IMR-90 (cell line): ENCODE data around the gene TXLNA. TPM values are rescaled to one million over a fixed set of nuclear protein-coding genes. Genes with fewer than 3 reads are reported as not detected.

Experiments
- ATAC-seq: fragments of 200-7000 bp; cut with Tn5 transposase; 2 replicates; pipeline ENCODE4 v1.9.1; 2020; ENCODE audit warnings: low read depth, mild to moderate bottlenecking, moderate library complexity
- BruUV-seq: library from RNA; stranded (reverse); fragments of 400-500 nt; replicated peaks from 2 replicates; lab custom pipeline; 2021; lab: Mats Ljungman, UMichigan
- CTCF ChIA-PET: fragments of 300-600 bp; formaldehyde crosslinking; extraction: SDS; loops from one replicate; lab custom pipeline; 2021; ENCODE audit warnings: antibody characterized with exemption; lab: Yijun Ruan, JAX
- POLR2A ChIA-PET: fragments of 300-600 bp; sonication (Branson Sonifier 250); formaldehyde crosslinking; loops from one replicate; lab custom pipeline; 2022; ENCODE audit warnings: antibody characterized with exemption; ENCODE audit not compliant: unreplicated experiment; lab: Charles Lee
- DNase-seq: peaks from one replicate; pipeline ENCODE4 v3.0.0; 2013
- H2AFZ ChIP-seq: replicated peaks from 2 replicates; pipeline ENCODE3; 2013; ENCODE audit warnings: low read length, mild to moderate bottlenecking; ENCODE audit not compliant: poor library complexity
- H2AK5ac ChIP-seq: 2 replicates; pipeline ENCODE4 v1.6.1; 2013; ENCODE audit warnings: low read depth, low read length, inconsistent platforms
- H2AK9ac ChIP-seq: replicated peaks from 2 replicates; pipeline ENCODE3; 2013; ENCODE audit warnings: mild to moderate bottlenecking, low read depth, low read length, moderate library complexity; ENCODE audit not compliant: poor library complexity
- H2BK120ac ChIP-seq: 2 replicates; pipeline ENCODE4 v1.6.1; 2013; ENCODE audit warnings: low read depth, low read length, inconsistent platforms
- H2BK15ac ChIP-seq: 3 replicates; pipeline ENCODE4 v1.6.1; 2013; ENCODE audit warnings: low read depth, low read length, inconsistent platforms
- H2BK20ac ChIP-seq: 2 replicates; pipeline ENCODE4 v1.6.1; 2013; ENCODE audit warnings: low read depth, mild to moderate bottlenecking, inconsistent platforms, low read length, moderate library complexity
- H2BK5ac ChIP-seq: 2 replicates; pipeline ENCODE4 v1.6.1; 2013; ENCODE audit warnings: mild to moderate bottlenecking, low read depth, low read length, inconsistent platforms; ENCODE audit not compliant: poor library complexity, severe bottlenecking
- H3K14ac ChIP-seq: replicated peaks from 2 replicates; pipeline ENCODE4 v1.6.1; 2013; ENCODE audit warnings: low read depth, low read length, inconsistent platforms
- H3K18ac ChIP-seq: 2 replicates; pipeline ENCODE4 v1.6.1; 2013; ENCODE audit warnings: low read depth, low read length, control low read depth
- H3K23ac ChIP-seq: 2 replicates; pipeline ENCODE4 v1.6.1; 2013; ENCODE audit warnings: low read depth, low read length, inconsistent platforms
- H3K27ac ChIP-seq: 2 replicates; pipeline ENCODE4 v1.5.1; 2013; ENCODE audit warnings: mild to moderate bottlenecking, control low read depth, low read length; ENCODE audit not compliant: insufficient read depth
- H3K27me3 ChIP-seq: 2 replicates; pipeline ENCODE4 v1.6.1; 2013; ENCODE audit warnings: low read length; ENCODE audit not compliant: control insufficient read depth, insufficient read depth
- H3K36me3 ChIP-seq: 2 replicates; pipeline ENCODE4 v1.6.1; 2013; ENCODE audit warnings: low read length, mixed read lengths; ENCODE audit not compliant: control insufficient read depth, insufficient read depth
- H3K4ac ChIP-seq: 2 replicates; pipeline ENCODE4 v1.6.1; 2013; ENCODE audit warnings: low read depth, low read length, inconsistent platforms
- H3K4me1 ChIP-seq: 2 replicates; pipeline ENCODE4 v1.6.1; 2013; ENCODE audit warnings: low read length, mixed read lengths; ENCODE audit not compliant: control insufficient read depth, insufficient read depth
- H3K4me2 ChIP-seq: 2 replicates; pipeline ENCODE4 v1.6.1; 2013; ENCODE audit warnings: low read depth, mild to moderate bottlenecking, control low read depth, low read length, moderate library complexity
- H3K4me3 ChIP-seq: 2 replicates; pipeline ENCODE4 v1.5.1; 2013; ENCODE audit warnings: low read depth, mild to moderate bottlenecking, control low read depth, low read length, moderate library complexity; ENCODE audit not compliant: insufficient read depth
- H3K56ac ChIP-seq: 2 replicates; pipeline ENCODE4 v1.6.1; 2013; ENCODE audit warnings: low read length, inconsistent platforms; ENCODE audit not compliant: insufficient read depth; ENCODE audit errors: extremely low read depth
- H3K79me1 ChIP-seq, 2 experiments: 2 replicates each; pipeline ENCODE4 v1.6.1; 2013; ENCODE audit warnings: low read length in 2 of 2, inconsistent platforms in 1 of 2, low read depth in 1 of 2
- H3K9ac ChIP-seq: 2 replicates; pipeline ENCODE4 v1.6.1; 2013; ENCODE audit warnings: low read depth, low read length, control low read depth
- H3K9me1 ChIP-seq: 2 replicates; pipeline ENCODE4 v1.6.1; 2013; ENCODE audit warnings: low read length, inconsistent platforms; ENCODE audit not compliant: insufficient read depth
- H3K9me3 ChIP-seq: 2 replicates; pipeline ENCODE4 v1.6.1; 2013; ENCODE audit warnings: low read length; ENCODE audit not compliant: control insufficient read depth, insufficient read depth
- H4K20me1 ChIP-seq: 2 replicates; pipeline ENCODE4 v1.6.1; 2013; ENCODE audit warnings: low read length, inconsistent platforms; ENCODE audit not compliant: insufficient read depth
- H4K5ac ChIP-seq: 2 replicates; pipeline ENCODE4 v1.6.1; 2013; ENCODE audit warnings: mild to moderate bottlenecking, low read depth, low read length, control low read depth
- H4K8ac ChIP-seq, 2 experiments: 2 replicates each; pipeline ENCODE4 v1.6.1; 2013; ENCODE audit warnings: low read depth in 2 of 2, low read length in 2 of 2, control low read depth in 1 of 2, inconsistent platforms in 1 of 2
- H4K91ac ChIP-seq: 2 replicates; pipeline ENCODE4 v1.6.1; 2013; ENCODE audit warnings: low read depth, low read length, inconsistent platforms; ENCODE audit not compliant: insufficient read depth
- BHLHE40 ChIP-seq: fragments of 150-350 bp; IDR thresholded peaks from 2 replicates; pipeline ENCODE4 v1.6.1; 2016; ENCODE audit warnings: mild to moderate bottlenecking, low read depth, low read length
- CEBPB ChIP-seq: IDR thresholded peaks from 2 replicates; pipeline ENCODE4 v1.6.1; 2012; ENCODE audit warnings: low read depth, low read length, improper control_type of control experiment
- CHD1 ChIP-seq: IDR thresholded peaks from 2 replicates; pipeline ENCODE4 v1.6.1; 2012; ENCODE audit warnings: low read depth, low read length, improper control_type of control experiment
- CTCF ChIP-seq: conservative IDR thresholded peaks from 2 replicates; pipeline ENCODE4 v1.5.1; 2012; ENCODE audit warnings: mild to moderate bottlenecking, low read depth, low read length, improper control_type of control experiment
- FOS ChIP-seq: fragments of 150-350 bp; IDR thresholded peaks from 2 replicates; pipeline ENCODE4 v1.6.1; 2016; ENCODE audit warnings: low read depth, low read length
- MAZ ChIP-seq: IDR thresholded peaks from 2 replicates; pipeline ENCODE4 v1.6.1; 2012; ENCODE audit warnings: low read depth, mild to moderate bottlenecking, low read length, improper control_type of control experiment, moderate library complexity, borderline replicate concordance
- MXI1 ChIP-seq: IDR thresholded peaks from 2 replicates; pipeline ENCODE4 v1.6.1; 2012; ENCODE audit warnings: low read depth, mild to moderate bottlenecking, low read length, moderate library complexity, borderline replicate concordance
- NFE2L2 ChIP-seq: fragments of 150-350 bp; IDR thresholded peaks from 2 replicates; pipeline ENCODE4 v1.6.1; 2016; ENCODE audit warnings: low read depth, mild to moderate bottlenecking, low read length
- POLR2A ChIP-seq: IDR thresholded peaks from 2 replicates; pipeline ENCODE4 v1.6.1; 2012; ENCODE audit warnings: mild to moderate bottlenecking, low read depth, low read length
- RAD21 ChIP-seq: IDR thresholded peaks from 2 replicates; pipeline ENCODE4 v1.6.1; 2012; ENCODE audit warnings: low read length, improper control_type of control experiment
- RCOR1 ChIP-seq: IDR thresholded peaks from 2 replicates; pipeline ENCODE4 v1.6.1; 2012; ENCODE audit warnings: mild to moderate bottlenecking, low read length, improper control_type of control experiment; ENCODE audit not compliant: insufficient replicate concordance
- RFX5 ChIP-seq: IDR thresholded peaks from 2 replicates; pipeline ENCODE4 v1.8.0; 2012; ENCODE audit warnings: low read depth, mild to moderate bottlenecking, low read length, moderate library complexity
- SMC3 ChIP-seq: fragments of 150-350 bp; IDR thresholded peaks from 2 replicates; pipeline ENCODE4 v1.6.1; 2016; ENCODE audit warnings: low read depth, mild to moderate bottlenecking, antibody characterized with exemption, low read length, moderate library complexity
- USF2 ChIP-seq: fragments of 150-350 bp; IDR thresholded peaks from 2 replicates; pipeline ENCODE4 v1.6.1; 2017; ENCODE audit warnings: mild to moderate bottlenecking, antibody characterized with exemption, low read length, low read depth
- WGBS, 2 experiments: methylation state at CpG; one replicate each; pipeline versions ENCODE4 v1.1.5 to v1.1.7; 2013; ENCODE audit warnings: missing lambda C conversion rate in 2 of 2; ENCODE audit not compliant: insufficient read length in 1 of 2; ENCODE audit errors: extremely low coverage in 2 of 2; 5-methylcytosine and 5-hydroxymethylcytosine counted together
- dilution Hi-C: fragments of 300-500 bp; cut with HindIII; formaldehyde crosslinking; loops from one replicate; pipeline ENCODE4 v1.14.3; 2018; ENCODE audit warnings: low sequenced_read_pairs; ENCODE audit not compliant: unreplicated experiment
- in situ Hi-C: fragments of 300-500 bp; cut with MboI; formaldehyde crosslinking; loops from 3 replicates; pipeline ENCODE4 v1.14.3; 2019; ENCODE audit warnings: low sequenced_read_pairs, inconsistent platforms, mixed read lengths
- intact Hi-C: fragments of 100-400 bp; cut with micrococcal nuclease; formaldehyde crosslinking; loops from 2 replicates; pipeline ENCODE4 v1.10.0; 2022
- polyA plus RNA-seq, 3 experiments: library from polyadenylated mRNA; depleted of rRNA; stranded (reverse); fragments of >200 nt; gene quantifications; 2 replicates each; pipeline ENCODE4 v1.2.3, GENCODE V29; 2012; ENCODE audit warnings: low replicate concordance in 1 of 3
- total RNA-seq: library from RNA; depleted of rRNA; stranded (reverse); fragments of >200 nt; gene quantifications from 2 replicates; pipeline ENCODE4 v1.2.3, GENCODE V29; 2012

The TXLNA gene
- total and polyA plus RNA-seq, 2 of the 4 experiments (the other 2 are of a cell fraction): 47.6 to 102 TPM

GRCh38 chr1:32201011-32201855 is 21.8 kb downstream of the TXLNA start:
- peaks cover 5 to 51% of the 10 kb centered on the region in 2 experiments for H3K79me1 ChIP-seq
- DNase-seq (peak; percentile 67), ATAC-seq (peak; percentile 49)
- H4K5ac ChIP-seq: peak overlapping the region; percentile 65
- H2AK5ac ChIP-seq: peak overlapping the region; percentile 74
- no peak overlapping the region for H2BK20ac ChIP-seq
- 0 out of 2 replicates have a peak overlapping the region, but pooled peaks have one; percentile 91 for H3K56ac ChIP-seq
- peak overlapping the region; percentile 84 for H4K91ac ChIP-seq
- H2AK9ac ChIP-seq: peak overlapping the region; percentile 90
- no peaks in the 10 kb centered on the region for H3K9me3 ChIP-seq
- H4K8ac ChIP-seq: peak overlapping the region; percentile 60 to 88
- H2AFZ ChIP-seq: peak overlapping the region; percentile 94
- H4K20me1 ChIP-seq: no peaks in the 10 kb centered on the region
- peak overlapping the region; percentile 80 for H2BK5ac ChIP-seq
- H3K27ac ChIP-seq: peak overlapping the region; percentile 78
- H2BK120ac ChIP-seq: peak overlapping the region; percentile 23; the same call in 1 of the 2 replicates
- CTCF ChIA-PET: interaction anchor here (0.6 to 1.1 kb wide), 3 partner anchors 9 to 92 kb away, joined by 3 to 4 read pairs (median 3); no protein-coding TSS in a partner anchor
- peaks cover 22% of the 10 kb centered on the region for H3K36me3 ChIP-seq
- peak overlapping the region; percentile 72 for H3K9ac ChIP-seq
- H3K14ac ChIP-seq: peak overlapping the region; percentile 75
- peak overlapping the region; percentile 33 for H3K23ac ChIP-seq
- POLR2A ChIA-PET: no interaction called here
- H3K27me3 ChIP-seq: no peaks in the 10 kb centered on the region
- peak overlapping the region; percentile 63 for H3K4me3 ChIP-seq
- WGBS, 2 experiments: 2% methylated on average over 7 of the region's 26 CpGs; no CpG with 5 or more reads in 1 of the 2 experiments
- peaks cover 30% of the 10 kb centered on the region for H3K4me1 ChIP-seq
- H3K4me2 ChIP-seq: peak overlapping the region; percentile 60
- peak overlapping the region; percentile 70 for H3K4ac ChIP-seq
- no TSS peak for BruUV-seq
- H3K9me1 ChIP-seq: peaks cover 14% of the 10 kb centered on the region; the same call in 1 of the 2 replicates
- peak overlapping the region; percentile 40; the same call in 1 of the 2 replicates for H3K18ac ChIP-seq
- intact Hi-C loops (no loop called here), dilution Hi-C loops (no loop called here), in situ Hi-C loops (no loop called here)
- peak overlapping the region; percentile 19; the same call in 1 of the 3 replicates for H2BK15ac ChIP-seq
- TF ChIP-seq USF2 (0 out of 2 replicates have a peak, but pooled peaks have one; percentile 9), CHD1 (no peak), MXI1 (no peak), SMC3 (no peak), POLR2A (peak; percentile 27; the same call in 1 of the 2 replicates), RCOR1 (no peak), RAD21 (0 out of 2 replicates have a peak, but pooled peaks have one; percentile 5), FOS (no peak), MAZ (no peak), BHLHE40 (no peak), NFE2L2 (no peak), CEBPB (no peak), RFX5 (no peak), CTCF (0 out of 2 replicates have a peak, but pooled peaks have one; percentile 18)
